Adrenal gland (tissue), 12 donors: Measurements from ENCODE around the gene FTSJ3. TPM values are rescaled to one million over a fixed set of nuclear protein-coding genes. Genes with fewer than 3 reads are reported as not detected.

Source experiments
- DNase-seq, 7 donors: peaks; one replicate each; pipeline ENCODE4 v3.0.0-alpha.2; 2019 to 2020
- H3K27ac ChIP-seq, 5 donors: fragments of 200-600 bp; sonication (generic) in 4 of 5; 1 replicate in 3 of 5; 2 replicates in 2 of 5; pipeline versions ENCODE4 v1.5.1 to v1.8.0; 2016 to 2020; ENCODE audit warnings: mild to moderate bottlenecking in 1 of 5
- H3K27me3 ChIP-seq: fragments of 200-600 bp; 2 replicates; pipeline ENCODE4 v1.8.0; 2021
- H3K36me3 ChIP-seq, 2 donors: fragments of 200-600 bp; replicated peaks in 1 of 2; 1 replicate in 1 of 2; 2 replicates in 1 of 2; pipeline versions ENCODE4 v1.5.1 to v1.8.0; 2018 to 2022
- H3K4me1 ChIP-seq, 2 donors: fragments of 200-600 bp; replicated peaks in 1 of 2; 1 replicate in 1 of 2; 2 replicates in 1 of 2; pipeline versions ENCODE4 v1.5.1 to v1.8.0; 2018 to 2021
- H3K4me3 ChIP-seq, 4 donors: fragments of 200-600 bp; sonication (generic) in 3 of 4; one replicate each; pipeline ENCODE4 v1.5.1; 2016 to 2018
- H3K9me3 ChIP-seq, 3 donors: fragments of 200-600 bp; sonication (generic) in 1 of 3; replicated peaks in 1 of 3; 1 replicate in 2 of 3; 2 replicates in 1 of 3; pipeline versions ENCODE4 v1.5.1 to v1.8.0; 2016 to 2021
- CTCF ChIP-seq, 6 experiments: fragments of 450-650 bp in 4 of 6; fragments of 200-600 bp in 2 of 6; sonication (generic) in 1 of 6; IDR thresholded peaks; 1 replicate in 5 of 6; 2 replicates in 1 of 6; pipeline versions ENCODE4 v1.5.1 to v1.8.0; 2016 to 2021; ENCODE audit warnings: antibody characterized with exemption in 6 of 6, mild to moderate bottlenecking in 2 of 6, moderate library complexity in 1 of 6
- POLR2A ChIP-seq, 2 donors: fragments of 450-650 bp; IDR thresholded peaks; one replicate each; pipeline ENCODE4 v1.6.1; 2017; ENCODE audit warnings: antibody characterized with exemption in 2 of 2, mild to moderate bottlenecking in 2 of 2, moderate library complexity in 1 of 2
- WGBS, 4 donors: extraction: QIAGEN DNeasy Blood & Tissue Kit in 2 of 4; methylation state at CpG; one replicate each; pipeline versions ENCODE4 v1.1.5 to v1.1.7; 2013 to 2017; 5-methylcytosine and 5-hydroxymethylcytosine counted together
- intact Hi-C, 2 donors: fragments of 100-400 bp; cut with DNase I; formaldehyde crosslinking; loops; one replicate each; pipeline versions ENCODE4 v1.14.1 to v1.15.0; 2022 to 2023
- polyA plus RNA-seq, 3 donors: library from polyadenylated mRNA; stranded (reverse); fragments of 200-250 nt in 2 of 3; fragments of 350-450 nt in 1 of 3; fragmentation: Illumina TruSeq in 1 of 3; extraction: RNeasy Lipid Tissue Mini Kit (QIAGEN cat#74804) in 1 of 3; gene quantifications; one replicate each; pipeline ENCODE4 v1.2.3, GENCODE V29; 2013 to 2014
- total RNA-seq, 9 donors: library from RNA; depleted of rRNA in 4 of 9; stranded (reverse); fragments of >200 nt in 4 of 9; fragments of 120-200 nt in 1 of 9; fragmentation: NEBNext Ultra II Directional in 1 of 9; extraction: Animal tissue kit (Norgen Biotek cat#: 25700) in 1 of 9; gene quantifications; one replicate each; pipeline versions ENCODE4 v1.1.0 to v1.2.4, GENCODE V29; 2013 to 2023
- donor health status: healthy with polysubstance abuse.
- donor health status: Bipolar disorder and iron deficiency.
- donor health status: DM: yes; HTN: yes; CAD: no.
- donor health status: DM: no; HTN: no; CAD: no.
- donor health status: DM: no; HTN: no; CAD: no.
- donor health status: DM: yes; HTN: yes; CAD: no.

The FTSJ3 gene
- total and polyA plus RNA-seq, 12 donors, result 19.4 to 56.1 (median 43.2) TPM

- DNase-seq, result peak in 1 of 7 donors; percentile 19
- no peaks in the 10 kb centered on the region for H3K9me3 ChIP-seq
- 1 to 2% (median 2%) methylated on average over 4 of the region's 4 CpGs for WGBS, 4 donors
- peak overlapping the region in 3 of 4 donors; percentile 38 to 86 (median 85) for H3K4me3 ChIP-seq
- no peaks in the 10 kb centered on the region for H3K27me3 ChIP-seq
- H3K27ac ChIP-seq, result peak overlapping the region; percentile 91 to 99 (median 97)
- no peak for TF ChIP-seq POLR2A (IDR thresholded peaks at IDR 0.05)
- TF ChIP-seq CTCF (IDR thresholded peaks at IDR 0.05), result no peak
- intact Hi-C loops, result no loop called here
- peaks cover 0 to 13% of the 10 kb centered on the region in 2 donors for H3K36me3 ChIP-seq
- peaks cover 28 to 52% of the 10 kb centered on the region in 2 donors for H3K4me1 ChIP-seq
Measured at GRCh38 chr17:63774969-63775265, 52.5 kb downstream of the FTSJ3 start.

GRCh38 chr17:63774141-63774968 lies 53.1 kb downstream of the FTSJ3 start, which contains the start of gene DDX42:
TSS of gene DDX42 (plus strand) at chr17:63774170. CDS start at chr17:63787050, 12,880 bp downstream.
- H3K36me3 ChIP-seq, result peaks cover 0 to 13% of the 10 kb centered on the region in 2 donors
- WGBS, 4 donors, result 0 to 1% (median 1%) methylated on average over 18 to 67 of the region's 67 CpGs
- H3K4me3 ChIP-seq, result peak within 1 kb of the TSS; percentile 73 to 86 (median 80)
- peak; percentile 60 to 94 (median 68) for DNase-seq
- TF ChIP-seq CTCF (IDR thresholded peaks at IDR 0.05) (peak in 3 of 6 experiments; percentile 5 to 18 (median 16)), POLR2A (IDR thresholded peaks at IDR 0.05) (peak in 1 of 2 donors; percentile 61)
- peaks cover 28 to 49% of the 10 kb centered on the region in 2 donors for H3K4me1 ChIP-seq
- peak within 1 kb of the TSS; percentile 91 to 99 (median 97) for H3K27ac ChIP-seq
- H3K9me3 ChIP-seq, result no peaks in the 10 kb centered on the region
- intact Hi-C loops, result no loop called here
- H3K27me3 ChIP-seq, result no peaks in the 10 kb centered on the region

- TF ChIP-seq POLR2A (IDR thresholded peaks at IDR 0.05) (peak; percentile 96 to 99), CTCF (IDR thresholded peaks at IDR 0.05) (no peak)
- Histone ChIP-seq H3K36me3 (peaks cover 0 to 11% of the 10 kb centered on the region in 2 donors), H3K27ac (peak within 1 kb of the TSS; percentile 91 to 99 (median 97)), H3K27me3 (no peaks in the 10 kb centered on the region), H3K4me3 (peak within 1 kb of the TSS; percentile 73 to 86 (median 80)), H3K9me3 (no peaks in the 10 kb centered on the region), H3K4me1 (peaks cover 28 to 45% of the 10 kb centered on the region in 2 donors)
- 0% methylated on average over 19 to 74 of the region's 74 CpGs for WGBS, 4 donors
- intact Hi-C loops, result no loop called here
- DNase-seq, result peak; percentile 99 to 100 (median 99)
Measured at GRCh38 chr17:63773272-63774140, 54.0 kb downstream of the FTSJ3 start, which contains the start of gene CCDC47. TSS of gene CCDC47 (minus strand) at chr17:63773597. CDS start at chr17:63766175, 7,422 bp downstream.
